PC-9 (cell line): Measurements from ENCODE around the gene RCBTB1. TPM values are rescaled to one million over a fixed set of nuclear protein-coding genes. Genes with fewer than 3 reads are reported as not detected.
"Not testable (repeated sequence)": the region's sequence is repeated elsewhere in the genome, so short reads cannot be mapped to it uniquely, and the experiment has no call there.

Experiments used
- BruUV-seq: library from RNA; stranded (reverse); fragments of 400-500 nt; replicated peaks from 2 replicates; lab custom pipeline; 2021; lab: Mats Ljungman, UMichigan
- CTCF ChIA-PET: fragments of 300-600 bp; sonication (Branson Sonifier 250); formaldehyde crosslinking; loops from one replicate; lab custom pipeline; 2022; ENCODE audit warnings: antibody characterized with exemption; lab: Charles Lee
- POLR2A ChIA-PET: fragments of 300-600 bp; sonication (Branson Sonifier 250); formaldehyde crosslinking; loops from one replicate; lab custom pipeline; 2022; ENCODE audit warnings: antibody characterized with exemption; ENCODE audit not compliant: unreplicated experiment; lab: Charles Lee
- DNase-seq, 2 experiments: peaks; one replicate each; pipeline versions ENCODE4 v3.0.0 to v3.0.0-alpha.2; 2015 to 2022; ENCODE audit warnings: mixed read lengths in 1 of 2
- H2AFZ ChIP-seq: fragments of 200-600 bp; sonication (generic); 2 replicates; pipeline ENCODE4 v1.8.1; 2017; ENCODE audit warnings: antibody characterized with exemption
- H3F3A ChIP-seq: fragments of 200-600 bp; sonication (generic); 2 replicates; pipeline ENCODE4 v1.8.1; 2017; ENCODE audit warnings: antibody characterized with exemption, mild to moderate bottlenecking, low read depth; ENCODE audit not compliant: insufficient read depth
- H3K27ac ChIP-seq: fragments of 200-600 bp; sonication (generic); 2 replicates; pipeline ENCODE4 v1.6.1; 2016; ENCODE audit warnings: mixed run types
- H3K27me3 ChIP-seq: fragments of 200-600 bp; sonication (generic); 2 replicates; pipeline ENCODE4 v1.6.1; 2016; ENCODE audit warnings: low read depth, mixed run types; ENCODE audit not compliant: insufficient read depth
- H3K36me3 ChIP-seq: fragments of 200-600 bp; sonication (generic); 2 replicates; pipeline ENCODE4 v1.6.1; 2016; ENCODE audit warnings: low read depth, mixed run types
- H3K4me1 ChIP-seq: fragments of 200-600 bp; sonication (generic); replicated peaks from 2 replicates; pipeline ENCODE4 v1.6.1; 2016; ENCODE audit warnings: mixed run types; ENCODE audit not compliant: insufficient read depth
- H3K4me2 ChIP-seq: fragments of 200-600 bp; sonication (generic); 2 replicates; pipeline ENCODE4 v1.6.1; 2017; ENCODE audit warnings: mixed run types
- H3K4me3 ChIP-seq: fragments of 200-600 bp; sonication (generic); 2 replicates; pipeline ENCODE4 v1.6.1; 2016; ENCODE audit warnings: mixed run types
- H3K79me2 ChIP-seq: fragments of 200-600 bp; sonication (generic); 2 replicates; pipeline ENCODE4 v1.6.1; 2017; ENCODE audit warnings: low read depth, mixed run types
- H3K9me2 ChIP-seq: fragments of 200-600 bp; sonication (generic); 2 replicates; pipeline ENCODE4 v1.8.1; 2017; ENCODE audit warnings: mild to moderate bottlenecking; ENCODE audit not compliant: insufficient read depth
- H3K9me3 ChIP-seq: fragments of 200-600 bp; sonication (generic); 2 replicates; pipeline ENCODE4 v1.8.1; 2016; ENCODE audit warnings: low read depth; ENCODE audit not compliant: insufficient read depth
- H4K20me1 ChIP-seq: fragments of 200-600 bp; sonication (generic); 2 replicates; pipeline ENCODE4 v1.8.1; 2017; ENCODE audit not compliant: insufficient read depth
- EZH2 ChIP-seq: fragments of 200-600 bp; sonication (generic); IDR thresholded peaks from 2 replicates; pipeline ENCODE4 v1.8.0; 2017; ENCODE audit warnings: antibody characterized with exemption, low read depth
- intact Hi-C: fragments of 100-400 bp; cut with micrococcal nuclease; formaldehyde crosslinking; loops from one replicate; pipeline ENCODE4 v1.10.0; 2022; ENCODE audit not compliant: unreplicated experiment
- total RNA-seq: library from RNA; stranded (reverse); gene quantifications from 2 replicates; pipeline ENCODE4 v1.2.3, GENCODE V29; 2021
- TF ChIP-seq, protein P1 (sequence below): fragments of 200-600 bp; sonication (generic); conservative IDR thresholded peaks from 2 replicates; pipeline ENCODE4 v1.6.1; 2017; ENCODE audit warnings: mixed run types, antibody characterized with exemption, mild to moderate bottlenecking, moderate library complexity

The RCBTB1 gene
- total RNA-seq, 1 experiment from 2014 or later = 16.1 TPM

DNA sequence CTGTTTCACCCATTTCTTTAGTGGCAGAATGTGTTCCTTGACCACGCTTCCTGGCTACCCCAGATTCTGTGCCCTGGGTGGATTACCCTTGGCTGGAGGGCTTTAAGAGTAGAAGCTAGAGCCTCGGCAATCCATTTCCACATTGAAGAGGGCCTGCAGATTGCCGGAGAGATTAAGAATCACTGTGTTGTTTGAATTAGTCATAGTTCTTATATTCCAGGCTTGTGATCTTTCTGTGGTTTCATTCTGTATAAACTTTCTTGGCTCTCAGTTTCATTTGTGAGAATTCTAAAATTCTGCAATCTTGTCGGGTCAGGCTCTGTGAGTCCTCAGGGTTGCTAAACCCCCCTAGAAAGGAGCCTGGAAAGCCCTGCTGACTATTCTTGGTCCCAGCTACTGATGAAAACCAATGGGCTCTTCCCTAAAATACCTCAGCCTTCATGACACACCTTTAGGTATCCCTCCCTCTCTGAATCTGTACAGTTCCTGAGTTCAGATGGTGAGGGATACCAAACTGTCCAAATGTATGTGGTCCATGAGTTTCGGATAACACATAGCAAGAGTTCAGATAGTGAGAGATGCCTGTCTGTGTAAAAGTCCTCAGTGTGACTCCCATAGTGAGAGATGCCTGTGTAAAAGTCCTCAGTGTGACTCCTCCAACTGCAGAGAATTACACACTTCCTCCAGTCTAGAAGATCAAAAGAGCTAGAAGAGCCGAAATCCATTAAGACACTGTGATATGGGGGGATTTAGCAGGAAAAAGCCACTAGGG, 85.3 kb downstream of the RCBTB1 start:
- no peaks in the 10 kb centered on the region for H3K79me2 ChIP-seq
- intact Hi-C loops = loop anchor here (10.0 kb wide), 1 partner anchor 195 kb away; no protein-coding TSS in a partner anchor
- H2AFZ ChIP-seq = no peak overlapping the region
- TF ChIP-seq, protein P1, sequence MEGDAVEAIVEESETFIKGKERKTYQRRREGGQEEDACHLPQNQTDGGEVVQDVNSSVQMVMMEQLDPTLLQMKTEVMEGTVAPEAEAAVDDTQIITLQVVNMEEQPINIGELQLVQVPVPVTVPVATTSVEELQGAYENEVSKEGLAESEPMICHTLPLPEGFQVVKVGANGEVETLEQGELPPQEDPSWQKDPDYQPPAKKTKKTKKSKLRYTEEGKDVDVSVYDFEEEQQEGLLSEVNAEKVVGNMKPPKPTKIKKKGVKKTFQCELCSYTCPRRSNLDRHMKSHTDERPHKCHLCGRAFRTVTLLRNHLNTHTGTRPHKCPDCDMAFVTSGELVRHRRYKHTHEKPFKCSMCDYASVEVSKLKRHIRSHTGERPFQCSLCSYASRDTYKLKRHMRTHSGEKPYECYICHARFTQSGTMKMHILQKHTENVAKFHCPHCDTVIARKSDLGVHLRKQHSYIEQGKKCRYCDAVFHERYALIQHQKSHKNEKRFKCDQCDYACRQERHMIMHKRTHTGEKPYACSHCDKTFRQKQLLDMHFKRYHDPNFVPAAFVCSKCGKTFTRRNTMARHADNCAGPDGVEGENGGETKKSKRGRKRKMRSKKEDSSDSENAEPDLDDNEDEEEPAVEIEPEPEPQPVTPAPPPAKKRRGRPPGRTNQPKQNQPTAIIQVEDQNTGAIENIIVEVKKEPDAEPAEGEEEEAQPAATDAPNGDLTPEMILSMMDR = no peak
- no peak overlapping the region for H3K4me2 ChIP-seq
- H4K20me1 ChIP-seq = no peaks in the 10 kb centered on the region
- CTCF ChIA-PET = no interaction called here
- no peaks in the 10 kb centered on the region for H3K36me3 ChIP-seq
- H3K4me1 ChIP-seq = no peaks in the 10 kb centered on the region
- no peaks in the 10 kb centered on the region for H3K9me3 ChIP-seq
- no peak overlapping the region for H3K4me3 ChIP-seq
- no peaks in the 10 kb centered on the region for H3K9me2 ChIP-seq
- no TSS peak for BruUV-seq
- no peak for DNase-seq
- H3K27ac ChIP-seq = no peak overlapping the region
- POLR2A ChIA-PET = no interaction called here
- H3K27me3 ChIP-seq = no peaks in the 10 kb centered on the region
- H3F3A ChIP-seq = peaks cover 30% of the 10 kb centered on the region

GRCh38 chr13:49498206-49498605, 87.2 kb downstream of the RCBTB1 start:
- no peaks in the 10 kb centered on the region for H3K9me2 ChIP-seq
- ChIA-PET POLR2A (no interaction called here), CTCF (no interaction called here)
- H3K4me2 ChIP-seq = no peak overlapping the region
- H2AFZ ChIP-seq = no peak overlapping the region
- TF ChIP-seq, protein P1 = no peak
- no peak for TF ChIP-seq EZH2
- no peaks in the 10 kb centered on the region for H3K9me3 ChIP-seq
- no peaks in the 10 kb centered on the region for H3K27me3 ChIP-seq
- no peaks in the 10 kb centered on the region for H4K20me1 ChIP-seq
- intact Hi-C loops = loop anchor here (10.0 kb wide), 1 partner anchor 193 kb away; no protein-coding TSS in a partner anchor
- H3K36me3 ChIP-seq = no peaks in the 10 kb centered on the region
- no peak for DNase-seq
- peaks cover 35% of the 10 kb centered on the region for H3F3A ChIP-seq
- no peak overlapping the region for H3K4me3 ChIP-seq
- BruUV-seq = no TSS peak
- no peak overlapping the region for H3K27ac ChIP-seq
- no peaks in the 10 kb centered on the region for H3K79me2 ChIP-seq
- peaks cover 15% of the 10 kb centered on the region for H3K4me1 ChIP-seq

DNA sequence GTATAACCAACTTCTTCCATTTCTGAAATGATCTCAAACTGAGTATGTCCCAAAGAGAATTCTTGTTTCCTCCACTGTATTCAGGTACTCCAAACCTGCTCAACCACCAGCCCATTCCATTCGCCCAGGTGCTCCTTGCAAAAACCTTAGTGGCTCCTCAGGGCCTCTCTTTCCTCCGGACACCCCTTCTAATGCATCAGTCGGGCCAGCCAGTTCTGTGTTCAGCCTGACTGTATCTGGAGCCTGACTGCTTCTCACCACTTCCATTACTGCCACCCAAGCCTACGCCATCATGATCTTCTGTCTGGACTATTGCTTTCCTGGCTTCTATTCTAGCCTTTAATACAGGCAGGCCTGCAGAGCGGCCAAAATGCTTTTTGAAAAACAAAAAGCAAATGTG, 88.1 kb downstream of the RCBTB1 start:
- Histone ChIP-seq H3K4me2 (no peak overlapping the region), H3F3A (peaks cover 35% of the 10 kb centered on the region), H3K79me2 (no peaks in the 10 kb centered on the region), H3K4me3 (no peak overlapping the region), H3K27ac (no peak overlapping the region; the same call in 1 of the 2 replicates), H3K9me3 (no peaks in the 10 kb centered on the region), H3K4me1 (peaks cover 15% of the 10 kb centered on the region), H3K9me2 (no peaks in the 10 kb centered on the region), H4K20me1 (no peaks in the 10 kb centered on the region), H2AFZ (no peak overlapping the region), H3K27me3 (no peaks in the 10 kb centered on the region), H3K36me3 (no peaks in the 10 kb centered on the region)
- TF ChIP-seq EZH2 = no peak
- no peak for DNase-seq
- TSS peak; percentile 32 for BruUV-seq
- intact Hi-C loops = loop anchor here (10.0 kb wide), 1 partner anchor 192 kb away; no protein-coding TSS in a partner anchor
- CTCF ChIA-PET = no interaction called here
- POLR2A ChIA-PET = no interaction called here

DNA sequence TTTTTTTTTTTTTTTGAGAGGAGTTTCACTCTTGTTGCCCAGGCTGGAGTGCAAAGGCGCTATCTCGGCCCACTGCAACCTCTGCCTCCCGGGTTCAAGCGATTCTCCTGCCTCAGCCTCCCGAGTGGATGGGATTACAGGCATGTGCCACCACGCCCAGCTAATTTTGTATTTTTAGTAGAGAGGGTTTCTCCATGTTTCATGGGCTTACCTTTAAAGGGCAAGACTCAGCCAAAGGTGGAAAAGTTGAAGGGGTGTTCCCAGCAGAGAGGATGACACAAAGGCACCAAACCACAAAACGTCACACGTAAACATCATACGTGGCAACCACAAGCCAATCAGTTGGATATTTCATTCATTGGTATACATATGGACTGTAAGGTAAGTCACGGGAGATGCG, 88.5 kb downstream of the RCBTB1 start:
- H3K27me3 ChIP-seq, H3K4me3 ChIP-seq, H4K20me1 ChIP-seq, H3K79me2 ChIP-seq, H3K9me2 ChIP-seq, BruUV-seq, DNase-seq, H3K4me2 ChIP-seq, H2AFZ ChIP-seq, POLR2A ChIA-PET, H3K27ac ChIP-seq, H3K9me3 ChIP-seq, H3K36me3 ChIP-seq: not testable (repeated sequence)
- CTCF ChIA-PET = interaction anchor here (0.7 kb wide), 1 partner anchor 43 kb away, joined by 4 read pairs; no protein-coding TSS in a partner anchor
- H3K4me1 ChIP-seq = peaks cover 15% of the 10 kb centered on the region
- intact Hi-C loops = loop anchor here (10.0 kb wide), 1 partner anchor 192 kb away; no protein-coding TSS in a partner anchor
- peaks cover 35% of the 10 kb centered on the region for H3F3A ChIP-seq
